ENCODE measurements around the gene POLE4.

- TF ChIP-seq TAF1 (conservative IDR thresholded peaks at IDR 0.05) (no peak), REST (IDR thresholded peaks at IDR 0.05) (no peak), JUND (IDR thresholded peaks at IDR 0.05) (no peak)
Observed at GRCh38 chr2:75006041-75006440, 47.6 kb downstream of the POLE4 start.

All from liver (tissue), 2 donors.